ENCODE measurements around the gene BHLHA15. TPM values are rescaled to one million over a fixed set of nuclear protein-coding genes. Genes with fewer than 3 reads are reported as not detected.

BHLHA15 gene
- total RNA-seq, 2 donors from 2014 or later: not detected

DNA sequence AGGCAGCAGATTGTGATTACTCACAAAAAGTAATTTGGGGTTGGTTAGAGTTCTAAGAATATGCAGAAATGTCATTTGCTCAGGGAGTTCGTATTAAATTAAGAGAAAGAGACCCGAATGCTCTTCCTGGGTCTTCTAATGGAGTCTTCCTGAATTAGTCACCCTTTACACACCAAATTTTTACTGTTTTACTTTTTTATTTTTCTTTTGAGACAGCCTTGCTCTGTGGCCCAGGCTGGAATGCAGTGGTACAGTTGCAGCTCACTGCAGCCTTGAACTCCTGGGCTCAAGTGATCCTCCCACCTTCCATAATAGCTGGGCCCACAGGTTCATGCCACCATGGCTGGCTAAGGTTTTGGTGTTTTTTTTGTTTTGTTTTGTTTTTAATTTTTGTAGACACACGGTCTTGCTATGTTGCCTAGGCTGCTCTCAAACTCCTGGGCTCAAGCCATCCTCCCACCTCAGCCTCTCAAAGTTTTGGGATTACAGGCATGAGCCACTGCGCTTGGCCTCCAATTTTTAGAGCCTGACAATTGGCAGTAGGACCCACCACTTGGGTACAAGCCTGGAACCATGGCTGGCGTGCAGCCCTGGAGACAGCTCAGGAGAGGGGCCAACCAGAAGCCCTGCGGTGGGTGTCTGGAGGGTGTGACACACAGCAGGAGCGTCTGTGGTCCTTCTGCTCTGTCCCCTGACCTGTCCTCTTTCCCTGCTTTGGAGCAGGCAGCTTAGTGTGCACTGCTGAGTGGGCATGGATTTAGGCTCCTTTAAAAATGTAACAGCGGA, 16.4 kb upstream of the BHLHA15 start:
- no peak overlapping the region for H3K4me3 ChIP-seq
- ATAC-seq (ENCODE audit: insufficient number of reproducible peaks, low FRiP score, low read depth): no peak
- no peaks in the 10 kb centered on the region for H3K4me1 ChIP-seq (ENCODE audit: control insufficient read depth in 1 of 2, low read depth in 2 of 2)
- no peak overlapping the region for H3K27ac ChIP-seq
- DNase-seq (ENCODE audit: low spot score): no peak
- no peaks in the 10 kb centered on the region for H3K27me3 ChIP-seq (replicated peaks; ENCODE audit: insufficient read depth)
- H3K9me3 ChIP-seq: no peaks in the 10 kb centered on the region
- TF ChIP-seq CTCF (IDR thresholded peaks at IDR 0.05): no peak
- H3K36me3 ChIP-seq: peaks cover 26% of the 10 kb centered on the region

GRCh38 chr7:98196706-98197605, 14.3 kb upstream of the BHLHA15 start:
- Histone ChIP-seq H3K27me3 (replicated peaks; ENCODE audit: insufficient read depth) (no peaks in the 10 kb centered on the region), H3K4me3 (no peak overlapping the region), H3K27ac (no peak overlapping the region), H3K4me1 (ENCODE audit: control insufficient read depth in 1 of 2, low read depth in 2 of 2) (no peaks in the 10 kb centered on the region), H3K9me3 (no peaks in the 10 kb centered on the region), H3K36me3 (peaks cover 25% of the 10 kb centered on the region)
- DNase-seq (ENCODE audit: low spot score): no peak
- no peak for TF ChIP-seq CTCF (IDR thresholded peaks at IDR 0.05)
- ATAC-seq (ENCODE audit: insufficient number of reproducible peaks, low FRiP score, low read depth): no peak

DNA sequence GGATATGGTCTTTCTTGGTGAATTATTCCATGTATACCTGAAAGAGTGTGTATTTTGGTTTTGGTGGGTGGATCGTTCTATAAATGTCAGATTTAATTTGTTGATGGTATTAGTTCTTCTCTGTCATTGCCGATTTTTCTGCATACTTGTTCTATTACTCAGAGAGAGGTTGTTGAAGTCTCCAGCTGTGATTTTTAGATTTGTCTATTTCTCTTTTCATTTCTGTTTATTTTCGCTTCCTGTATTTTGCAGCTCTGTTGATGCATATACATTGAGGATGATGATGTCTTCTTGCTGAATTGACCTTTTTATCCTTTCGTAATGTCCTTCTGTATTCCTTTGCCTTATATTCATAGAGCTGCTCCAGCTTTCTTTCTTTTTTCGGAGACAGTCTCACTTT, 12.1 kb upstream of the BHLHA15 start:
- Histone ChIP-seq H3K27ac (no peak overlapping the region), H3K27me3 (replicated peaks; ENCODE audit: insufficient read depth) (no peaks in the 10 kb centered on the region), H3K36me3 (peaks cover 5% of the 10 kb centered on the region), H3K4me1 (ENCODE audit: control insufficient read depth in 1 of 2, low read depth in 2 of 2) (no peaks in the 10 kb centered on the region), H3K4me3 (no peak overlapping the region), H3K9me3 (no peaks in the 10 kb centered on the region)
- DNase-seq (ENCODE audit: low spot score): no peak
- no peak for ATAC-seq (ENCODE audit: insufficient number of reproducible peaks, low FRiP score, low read depth)
- TF ChIP-seq CTCF (IDR thresholded peaks at IDR 0.05): no peak

- Histone ChIP-seq H3K9me3 (no peaks in the 10 kb centered on the region), H3K4me1 (ENCODE audit: control insufficient read depth in 1 of 2, low read depth in 2 of 2) (no peaks in the 10 kb centered on the region), H3K27ac (no peak overlapping the region), H3K4me3 (no peak overlapping the region), H3K36me3 (peaks cover 4% of the 10 kb centered on the region), H3K27me3 (replicated peaks; ENCODE audit: insufficient read depth) (no peaks in the 10 kb centered on the region)
- DNase-seq (ENCODE audit: low spot score): no peak
- ATAC-seq (ENCODE audit: insufficient number of reproducible peaks, low FRiP score, low read depth): no peak
- TF ChIP-seq CTCF (IDR thresholded peaks at IDR 0.05): no peak
Observed at GRCh38 chr7:98200364-98200763, 10.9 kb upstream of the BHLHA15 start.

All from thoracic aorta (tissue), 2 donors.